GM21360 (cell line): Measurements from ENCODE around the gene CLEC4D.
"Not testable (repeated sequence)": the region's sequence is repeated elsewhere in the genome, so short reads cannot be mapped to it uniquely, and the experiment has no call there.

Experiments used
- ATAC-seq: cut with Tn5 transposase; IDR thresholded peaks from one replicate; pipeline ENCODE4 v1.9.1; 2021; ENCODE audit warnings: mild to moderate bottlenecking, moderate library complexity; ENCODE audit not compliant: unreplicated experiment

The CLEC4D gene

GRCh38 chr12:8527250-8528130 lies 14.2 kb downstream of the CLEC4D start:
- no peak for ATAC-seq

- ATAC-seq, result no peak
These were observed 18.7 kb downstream of the CLEC4D start for GRCh38 chr12:8532045-8532444.

DNA sequence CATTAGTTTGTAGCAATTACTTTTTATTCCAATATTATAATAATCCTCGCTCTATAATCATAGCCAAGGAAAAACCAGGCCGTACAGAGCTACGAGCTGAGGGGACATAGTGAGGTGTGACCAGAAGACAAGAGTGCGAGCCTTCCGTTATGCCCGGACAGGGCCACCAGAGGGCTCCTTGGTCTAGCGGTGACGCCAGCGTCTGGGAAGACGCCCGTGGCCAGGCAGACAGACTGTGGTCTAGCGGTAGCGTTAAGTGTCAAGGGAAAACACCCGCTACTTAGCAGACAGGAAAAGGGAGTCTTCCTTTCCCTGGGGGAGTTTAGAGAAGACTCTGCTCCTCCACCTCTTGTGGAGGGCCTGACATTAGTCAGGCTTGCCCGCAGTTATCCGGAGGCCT lies 24.5 kb downstream of the CLEC4D start:
- ATAC-seq, result not testable (repeated sequence)

DNA sequence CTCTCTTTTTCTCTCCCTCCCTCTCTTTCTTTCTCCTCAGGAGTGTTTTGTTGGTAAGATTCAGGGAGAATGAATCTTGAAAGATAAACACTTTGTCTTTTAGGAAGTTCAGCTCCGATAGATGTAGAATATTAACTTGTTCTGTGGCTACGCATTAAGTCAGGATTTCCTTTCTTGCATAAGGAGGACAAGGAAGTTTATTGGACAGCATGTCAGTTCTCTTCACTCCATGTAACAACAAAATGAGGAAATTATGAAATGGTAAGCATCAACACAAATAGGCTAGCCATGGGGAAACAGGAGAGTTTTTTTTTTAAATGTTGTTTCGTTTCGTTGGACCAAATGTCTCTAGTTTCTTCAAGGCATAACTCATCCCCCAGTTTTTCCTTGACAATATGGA lies 27.5 kb downstream of the CLEC4D start, which contains the start of gene CLEC4E:
Gene CLEC4E, minus strand, starts transcription at position 75 of the 400 bp plus-strand sequence. CDS start 108 bp downstream, outside the sequence.
- not testable (repeated sequence) for ATAC-seq

DNA sequence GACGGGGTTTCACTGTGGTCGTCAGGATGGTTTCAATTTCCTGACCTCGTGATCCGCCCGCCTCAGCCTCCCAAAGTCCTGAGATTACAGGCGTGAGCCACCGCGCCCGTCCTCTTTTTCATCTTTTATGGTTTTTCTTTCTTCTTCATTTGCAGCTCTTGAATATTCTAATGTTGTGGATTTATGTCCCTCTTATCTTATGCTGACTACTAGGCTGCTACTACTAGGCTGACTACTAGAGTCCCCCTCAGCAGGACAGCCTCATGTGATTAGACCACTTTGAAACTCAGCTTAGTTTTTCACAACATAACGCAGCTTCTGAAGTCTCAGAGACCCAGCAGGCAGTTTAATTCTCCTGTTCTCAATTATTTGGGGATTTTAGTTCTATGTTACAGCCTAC lies 28.3 kb downstream of the CLEC4D start:
- no peak for ATAC-seq

GRCh38 chr12:8544295-8544694 lies 31.0 kb downstream of the CLEC4D start:
- peak; percentile 60 for ATAC-seq

DNA sequence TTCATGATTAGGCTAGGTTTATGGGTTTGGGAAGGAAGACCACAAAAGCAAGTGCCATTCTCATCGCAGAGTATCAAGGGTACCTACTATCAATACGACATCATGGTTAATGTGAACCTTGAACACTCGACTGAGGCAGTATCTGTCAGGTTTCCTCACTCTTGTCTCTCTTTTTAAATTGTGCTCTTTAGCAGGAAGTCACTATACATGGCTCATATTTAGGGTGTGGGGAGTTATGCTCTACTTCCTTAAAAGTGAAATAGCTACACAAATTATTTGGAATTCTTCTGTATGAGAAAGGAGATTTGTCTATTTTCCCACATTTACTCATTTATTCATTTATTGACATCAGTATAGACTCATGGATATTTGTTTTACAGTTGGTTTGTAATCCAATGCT lies 33.3 kb downstream of the CLEC4D start:
- no peak for ATAC-seq

- ATAC-seq, result no peak
These were observed 34.3 kb downstream of the CLEC4D start for GRCh38 chr12:8547645-8548044.

DNA sequence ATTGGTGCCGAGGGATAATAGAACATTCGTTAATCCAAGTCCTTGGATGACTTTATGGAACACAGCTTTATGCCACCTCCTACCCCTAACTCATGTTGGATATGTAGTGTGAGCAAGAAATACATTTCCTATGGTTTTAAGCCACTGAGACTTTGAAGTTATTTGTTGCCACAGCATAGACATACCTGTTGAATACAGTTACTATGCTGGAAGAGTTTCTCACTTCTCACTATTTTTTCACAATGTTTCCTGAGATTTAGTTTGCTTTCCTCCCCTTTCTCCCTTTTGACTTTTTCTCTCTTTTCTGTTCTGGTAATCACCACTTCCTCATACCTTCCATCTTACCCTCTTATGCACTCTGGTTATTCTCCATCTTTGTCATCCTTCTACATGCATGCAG lies 34.9 kb downstream of the CLEC4D start:
- no peak for ATAC-seq

DNA sequence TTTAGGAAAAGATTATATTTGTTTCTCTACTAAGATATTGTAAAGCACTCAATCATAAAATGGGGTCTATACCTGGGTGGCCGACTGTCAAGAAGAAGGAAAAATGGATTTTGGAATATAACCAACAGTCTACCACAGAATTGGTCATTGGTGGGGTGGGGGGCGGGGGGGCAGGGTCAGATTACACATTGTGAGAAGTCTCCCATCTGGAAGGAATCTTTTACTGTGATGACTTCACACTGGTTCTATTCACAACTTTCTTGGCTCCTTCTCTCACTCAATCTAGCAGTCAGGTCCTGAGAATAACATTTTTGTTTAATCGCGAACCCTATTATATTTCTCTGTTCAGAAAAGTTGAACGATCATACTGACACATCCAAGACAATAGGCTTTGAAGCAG lies 36.1 kb downstream of the CLEC4D start:
- ATAC-seq, result no peak

- ATAC-seq, result no peak
These were observed 39.9 kb downstream of the CLEC4D start for GRCh38 chr12:8553088-8553627.

- ATAC-seq, result no peak
These were observed 41.3 kb downstream of the CLEC4D start for GRCh38 chr12:8554451-8555195.

GRCh38 chr12:8556531-8557097 lies 43.3 kb downstream of the CLEC4D start:
- ATAC-seq, result no peak

GRCh38 chr12:8559676-8560075 lies 46.4 kb downstream of the CLEC4D start:
- ATAC-seq, result no peak

GRCh38 chr12:8561011-8561410 lies 47.7 kb downstream of the CLEC4D start:
- ATAC-seq, result no peak

GRCh38 chr12:8562310-8562709 lies 49.0 kb downstream of the CLEC4D start:
- ATAC-seq, result no peak

DNA sequence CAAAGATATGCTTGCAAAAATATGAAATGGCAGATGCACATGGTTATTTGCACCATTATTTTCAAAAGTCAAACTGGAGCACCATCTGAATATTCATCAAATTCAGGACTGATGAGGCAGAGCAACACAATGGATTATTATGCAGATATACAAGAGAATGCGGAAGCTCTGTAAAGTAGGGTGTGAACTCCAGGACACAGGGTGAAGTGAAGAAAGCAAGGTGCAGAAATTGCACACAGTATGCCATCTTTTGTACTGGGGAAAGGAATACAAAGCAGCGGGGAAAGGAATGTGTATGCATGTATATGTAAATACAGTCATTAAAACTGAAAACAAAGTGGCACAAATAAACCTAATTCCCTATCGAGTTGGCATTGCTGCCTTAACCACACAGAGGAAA lies 50.1 kb downstream of the CLEC4D start:
- ATAC-seq, result no peak

DNA sequence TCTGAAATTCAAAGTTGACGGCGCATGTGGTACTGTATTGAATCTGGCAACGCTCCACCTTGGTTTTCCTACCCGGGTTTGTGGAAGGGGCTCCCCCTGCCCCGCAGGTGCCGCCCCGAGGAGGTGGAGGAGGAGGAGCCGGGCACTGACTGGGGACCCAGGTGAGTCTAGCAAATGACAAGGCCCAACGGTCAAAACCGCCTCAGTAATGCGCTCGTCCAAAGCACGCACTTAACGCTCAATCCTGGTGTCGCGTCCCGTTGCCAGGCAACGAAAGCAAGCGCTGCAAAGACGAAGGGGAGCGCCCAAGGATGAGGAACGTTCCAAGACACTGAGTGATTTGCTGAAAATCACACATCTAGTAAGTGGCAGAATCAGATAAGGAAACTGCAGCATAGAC lies 51.4 kb downstream of the CLEC4D start:
- no peak for ATAC-seq

DNA sequence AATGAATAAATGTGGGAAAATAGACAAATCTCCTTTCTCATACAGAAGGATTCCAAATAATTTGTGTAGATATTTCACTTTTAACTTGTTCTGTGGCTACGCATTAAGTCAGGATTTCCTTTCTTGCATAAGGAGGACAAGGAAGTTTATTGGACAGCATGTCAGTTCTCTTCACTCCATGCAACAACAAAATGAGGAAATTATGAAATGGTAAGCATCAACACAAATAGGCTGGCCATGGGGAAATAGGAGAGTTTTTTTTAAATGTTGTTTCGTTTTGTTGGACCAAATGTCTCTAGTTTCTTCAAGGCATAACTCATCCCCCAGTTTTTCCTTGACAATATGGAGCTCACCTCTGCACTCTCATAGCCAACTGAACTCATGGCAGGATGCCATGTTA lies 52.7 kb downstream of the CLEC4D start:
- ATAC-seq, result not testable (repeated sequence)

DNA sequence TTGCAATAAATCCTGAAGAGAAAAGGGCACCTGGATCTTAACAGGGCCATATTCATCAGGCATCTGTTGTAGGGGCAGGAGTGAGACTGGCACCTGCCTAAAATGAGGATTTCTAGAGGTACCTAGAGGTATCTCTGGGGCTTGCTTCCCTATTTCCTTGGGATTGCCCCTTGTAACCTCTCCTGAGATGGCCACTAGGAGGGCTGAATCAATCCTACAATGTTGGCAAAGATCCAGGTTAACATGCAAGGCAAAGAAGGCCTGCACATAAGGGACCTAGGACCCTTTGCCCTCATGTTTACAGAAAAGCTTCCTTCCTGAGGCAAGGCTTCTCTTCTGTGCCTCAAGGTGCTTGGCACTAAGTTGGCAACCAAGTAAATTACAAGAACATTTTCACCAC lies 53.2 kb downstream of the CLEC4D start:
- no peak for ATAC-seq
